K562 (cell line): ENCODE data around the gene MAGI2. TPM values are rescaled to one million over a fixed set of nuclear protein-coding genes. Genes with fewer than 3 reads are reported as not detected.

ENCODE experiments used
- ATAC-seq: fragments of 200-7000 bp; cut with Tn5 transposase; 3 replicates; pipeline ENCODE4 v1.9.1; 2020; ENCODE audit warnings: moderate library complexity
- BruUV-seq: library from RNA; stranded (reverse); fragments of 400-500 nt; replicated peaks from 2 replicates; lab custom pipeline; 2021; lab: Mats Ljungman, UMichigan
- CTCF ChIA-PET: fragments of 300-600 bp; formaldehyde crosslinking; extraction: SDS; loops from one replicate; lab custom pipeline; 2021; ENCODE audit warnings: low intra/inter-chr PET ratio; lab: Yijun Ruan, JAX
- POLR2A ChIA-PET: fragments of 300-600, 350-650 bp; sonication (Branson Sonifier 250); formaldehyde crosslinking; extraction: SDS; loops from one replicate; lab custom pipeline; 2021; ENCODE audit warnings: antibody characterized with exemption, inconsistent platforms; lab: Yijun Ruan, JAX
- DNase-seq, 4 experiments: peaks; one replicate each; pipeline versions ENCODE4 v3.0.0 to v3.0.0-alpha.2; 2011 to 2018; ENCODE audit warnings: low spot score in 3 of 4, mixed read lengths in 3 of 4; ENCODE audit errors: extremely low read depth in 1 of 4
- FAIRE-seq: peaks from 2 replicates; lab custom pipeline; 2011; peaks lifted over from hg19 to GRCh38; lab: Jason Lieb, UNC
- H2AFZ ChIP-seq: 2 replicates; pipeline ENCODE4 v1.6.0; 2011; ENCODE audit warnings: low read depth, low read length, control low read depth, inconsistent platforms
- H3K27ac ChIP-seq: fragments of 200-600 bp; 3 replicates; pipeline ENCODE4 v1.8.0; 2011; ENCODE audit warnings: low read depth, mild to moderate bottlenecking, control low read depth, inconsistent platforms, low read length, moderate library complexity, mixed read lengths; ENCODE audit errors: extremely low read depth
- H3K27me3 ChIP-seq, 2 experiments: fragments of 300-600 bp in 1 of 2; 2 replicates in 1 of 2; 3 replicates in 1 of 2; pipeline versions ENCODE4 v1.6.0 to v1.8.0; 2011; ENCODE audit warnings: inconsistent platforms in 2 of 2, low read length in 2 of 2, mild to moderate bottlenecking in 1 of 2, mixed read lengths in 1 of 2, moderate library complexity in 1 of 2; ENCODE audit not compliant: control insufficient read depth in 2 of 2, insufficient read depth in 2 of 2
- H3K36me3 ChIP-seq: fragments of 300-600 bp; 3 replicates; pipeline ENCODE4 v1.8.0; 2011; ENCODE audit warnings: mild to moderate bottlenecking, low read length, inconsistent platforms; ENCODE audit not compliant: control insufficient read depth, insufficient read depth
- H3K4me1 ChIP-seq, 2 experiments: fragments of 200-600 bp in 1 of 2; replicated peaks in 1 of 2; 2 replicates in 1 of 2; 3 replicates in 1 of 2; pipeline versions ENCODE4 v1.5.1 to v1.8.0; 2011; ENCODE audit warnings: inconsistent platforms in 2 of 2, low read length in 2 of 2, mild to moderate bottlenecking in 1 of 2, mixed read lengths in 1 of 2, moderate library complexity in 1 of 2; ENCODE audit not compliant: control insufficient read depth in 2 of 2, insufficient read depth in 2 of 2
- H3K4me2 ChIP-seq: 2 replicates; pipeline ENCODE4 v1.6.1; 2011; ENCODE audit warnings: low read length, control low read depth, inconsistent platforms, mixed read lengths; ENCODE audit not compliant: insufficient read depth
- H3K4me3 ChIP-seq: fragments of 200-600 bp; sonication (generic), shearing (Covaris generic); 2 replicates; pipeline ENCODE4 v1.5.1; 2016; ENCODE audit warnings: control low read depth, inconsistent platforms
- H3K79me2 ChIP-seq: fragments of 200-600 bp; 3 replicates; pipeline ENCODE4 v1.8.0; 2011; ENCODE audit warnings: low read length, inconsistent platforms; ENCODE audit not compliant: control insufficient read depth, insufficient read depth
- H3K9ac ChIP-seq, 2 experiments: 2 replicates each; pipeline versions ENCODE4 v1.6.0 to v1.6.1; 2011; ENCODE audit warnings: low read depth in 2 of 2, low read length in 2 of 2, control low read depth in 1 of 2, inconsistent platforms in 1 of 2, mild to moderate bottlenecking in 1 of 2, mixed read lengths in 1 of 2; ENCODE audit not compliant: insufficient read depth in 1 of 2
- H3K9me1 ChIP-seq: one replicate; pipeline ENCODE4 v1.6.0; 2011; ENCODE audit warnings: inconsistent platforms, mild to moderate bottlenecking, low read length, moderate library complexity; ENCODE audit not compliant: control insufficient read depth, insufficient read depth
- H3K9me3 ChIP-seq: replicated peaks from 2 replicates; pipeline ENCODE4 v1.5.1; 2011; ENCODE audit warnings: low read depth, low read length, inconsistent platforms; ENCODE audit not compliant: control insufficient read depth, insufficient read depth
- H4K20me1 ChIP-seq: replicated peaks from 2 replicates; pipeline ENCODE4 v1.6.1; 2011; ENCODE audit warnings: low read length, inconsistent platforms, mixed read lengths; ENCODE audit not compliant: control insufficient read depth, insufficient read depth
- HDAC1 ChIP-seq, 2 experiments: fragments of 450-650 bp; IDR thresholded peaks; 2 replicates each; pipeline ENCODE4 v1.6.1; 2016 to 2017; ENCODE audit warnings: inconsistent platforms in 1 of 2, mild to moderate bottlenecking in 1 of 2, moderate library complexity in 1 of 2
- NFIX ChIP-seq: fragments of 250-450 bp; sonication (Bioruptor Pico); IDR thresholded peaks from 2 replicates; pipeline ENCODE4 v1.4.0; 2020; ENCODE audit warnings: low read depth, mild to moderate bottlenecking, moderate library complexity
- PRPF4 ChIP-seq: fragments of 200-400 bp; formaldehyde crosslinking; IDR thresholded peaks from one replicate; pipeline ENCODE4 v1.6.1; 2017; ENCODE audit warnings: low read length, low read depth, mild to moderate bottlenecking; ENCODE audit not compliant: insufficient read depth, poor library complexity, severe bottlenecking
- RCOR1 ChIP-seq, 2 experiments: IDR thresholded peaks; 2 replicates each; pipeline ENCODE4 v1.6.1; 2012; ENCODE audit warnings: low read depth in 2 of 2, low read length in 2 of 2, borderline replicate concordance in 1 of 2, improper control_type of control experiment in 1 of 2
- SLC30A9 ChIP-seq: fragments of 250-450 bp; sonication (Bioruptor Pico); IDR thresholded peaks from 2 replicates; pipeline ENCODE4 v1.8.0; 2022; ENCODE audit warnings: mild to moderate bottlenecking, moderate library complexity
- STAT5A ChIP-seq: IDR thresholded peaks from 2 replicates; pipeline ENCODE4 v1.6.1; 2012; ENCODE audit warnings: low read length, inconsistent platforms, borderline replicate concordance
- TSC22D4 ChIP-seq: fragments of 450-650 bp; IDR thresholded peaks from 2 replicates; pipeline ENCODE4 v1.6.1; 2016; ENCODE audit warnings: missing genetic modification characterization, missing biosample characterization, control low read depth
- ZFP36 ChIP-seq: fragments of 150-350 bp; IDR thresholded peaks from 2 replicates; pipeline ENCODE4 v1.6.1; 2018; ENCODE audit warnings: low read length, low read depth; ENCODE audit not compliant: partially characterized antibody
- ZKSCAN1 ChIP-seq: fragments of 150-350 bp; IDR thresholded peaks from 2 replicates; pipeline ENCODE4 v1.6.1; 2016; ENCODE audit warnings: low read depth, low read length
- ZNF212 ChIP-seq: fragments of 450-650 bp; formaldehyde crosslinking; IDR thresholded peaks from 2 replicates; pipeline ENCODE4 v1.4.0; 2020; ENCODE audit warnings: mild to moderate bottlenecking
- WGBS: fragments of 100-300 bp; shearing (Covaris generic); methylation state at CpG from one replicate; pipeline ENCODE4 v1.1.6; 2016; ENCODE audit warnings: low coverage, mixed read lengths; ENCODE audit not compliant: insufficient coverage; ENCODE audit errors: missing lambda C conversion rate; 5-methylcytosine and 5-hydroxymethylcytosine counted together
- in situ Hi-C: fragments of 300-500 bp; cut with MboI; formaldehyde crosslinking; loops from 4 replicates; pipeline ENCODE4 v1.15.0; 2018; ENCODE audit warnings: inconsistent platforms, mixed read lengths
- intact Hi-C: fragments of 100-400 bp; cut with micrococcal nuclease; formaldehyde crosslinking; loops from 2 replicates; pipeline ENCODE4 v1.14.2; 2022
- polyA plus RNA-seq, 8 experiments: library from polyadenylated mRNA; depleted of rRNA in 4 of 8; stranded (reverse) in 5 of 8; unstranded in 3 of 8; fragments of >200 nt; fragmentation: Nextera tagmentation in 2 of 8; fragmentation: Illumina TruSeq in 1 of 8; extraction: Ambion mirVana in 2 of 8; extraction: Trizol in 1 of 8; gene quantifications; 2 replicates each; pipeline versions ENCODE4 v1.2.1 to v1.2.3, GENCODE V29; 2011 to 2014; ENCODE audit warnings: inconsistent platforms in 1 of 8, missing spikeins in 1 of 8
- total RNA-seq, 7 experiments: library from RNA; depleted of rRNA in 6 of 7; stranded (reverse); fragments of >200 nt in 6 of 7; fragmentation: Illumina TruSeq in 2 of 7; extraction: Trizol in 2 of 7; gene quantifications; 2 replicates each; pipeline versions ENCODE4 v1.2.1 to v1.2.3, GENCODE V29; 2011 to 2021; ENCODE audit warnings: low replicate concordance in 1 of 7
- TF ChIP-seq, protein P1 (sequence below): conservative IDR thresholded peaks from 2 replicates; pipeline ENCODE4 v1.6.1; 2011; ENCODE audit warnings: low read depth, mild to moderate bottlenecking, low read length; ENCODE audit not compliant: control insufficient read depth
- TF ChIP-seq, protein P2 (sequence below): fragments of 250-450 bp; sonication (Bioruptor Pico); IDR thresholded peaks from 2 replicates; pipeline ENCODE4 v1.8.0; 2021; ENCODE audit warnings: moderate library complexity, mild to moderate bottlenecking, inconsistent platforms

Gene MAGI2
- total and polyA plus RNA-seq, 9 of the 15 experiments (the other 6 are each of a cell fraction or from before 2014, with no cell fraction given) = 0.27 to 1.4 (median 0.70) TPM

- CTCF ChIA-PET = no interaction called here
- no peaks in the 10 kb centered on the region for H3K9me3 ChIP-seq
- TF ChIP-seq SLC30A9 (no peak), ZKSCAN1 (no peak), TSC22D4 (tag) (no peak), ZNF212 (CRISPR knock-in tag) (no peak), NFIX (CRISPR knock-in tag) (no peak), PRPF4 (no peak), HDAC1 (IDR thresholded peaks at IDR 0.05) (no peak), ZFP36 (no peak), RCOR1 (IDR thresholded peaks at IDR 0.05; ENCODE audit: borderline replicate concordance in 1 of 2, low read depth in 2 of 2, low read length in 2 of 2) (no peak), STAT5A (no peak)
- TF ChIP-seq, protein P1, sequence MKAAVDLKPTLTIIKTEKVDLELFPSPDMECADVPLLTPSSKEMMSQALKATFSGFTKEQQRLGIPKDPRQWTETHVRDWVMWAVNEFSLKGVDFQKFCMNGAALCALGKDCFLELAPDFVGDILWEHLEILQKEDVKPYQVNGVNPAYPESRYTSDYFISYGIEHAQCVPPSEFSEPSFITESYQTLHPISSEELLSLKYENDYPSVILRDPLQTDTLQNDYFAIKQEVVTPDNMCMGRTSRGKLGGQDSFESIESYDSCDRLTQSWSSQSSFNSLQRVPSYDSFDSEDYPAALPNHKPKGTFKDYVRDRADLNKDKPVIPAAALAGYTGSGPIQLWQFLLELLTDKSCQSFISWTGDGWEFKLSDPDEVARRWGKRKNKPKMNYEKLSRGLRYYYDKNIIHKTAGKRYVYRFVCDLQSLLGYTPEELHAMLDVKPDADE = no peak
- TF ChIP-seq, protein P2, sequence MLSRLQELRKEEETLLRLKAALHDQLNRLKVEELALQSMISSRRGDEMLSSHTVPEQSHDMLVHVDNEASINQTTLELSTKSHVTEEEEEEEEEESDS (CRISPR knock-in tag) = no peak
- TF ChIP-seq, all 486 proteins: peak for 0
- no TSS peak for BruUV-seq
- Histone ChIP-seq H3K4me3 (no peak overlapping the region), H3K79me2 (no peaks in the 10 kb centered on the region), H3K9ac (no peak overlapping the region), H3K4me1 (no peaks in the 10 kb centered on the region), H2AFZ (no peak overlapping the region), H3K4me2 (no peak overlapping the region), H3K36me3 (no peaks in the 10 kb centered on the region), H4K20me1 (no peaks in the 10 kb centered on the region), H3K27me3 (no peaks in the 10 kb centered on the region), H3K27ac (no peak overlapping the region), H3K9me1 (no peaks in the 10 kb centered on the region)
- in situ Hi-C loops = no loop called here
- ATAC-seq (no peak), FAIRE-seq (no peak), DNase-seq (no peak)
- intact Hi-C loops = no loop called here
- POLR2A ChIA-PET = no interaction called here
- 0% methylated on average over 2 of the region's 2 CpGs for WGBS
Measured at GRCh38 chr7:78326189-78326588, 1127.3 kb downstream of the MAGI2 start.
